Measurements from ENCODE around the gene P4HA2. TPM values are rescaled to one million over a fixed set of nuclear protein-coding genes. Genes with fewer than 3 reads are reported as not detected.

Gene P4HA2
- total RNA-seq, 2 experiments from 2014 or later, result 17.3 to 18.6 TPM

- Mint-ChIP-seq H3K27me3 (peaks cover 27% of the 10 kb centered on the region), H3K27ac (no peak overlapping the region), H3K4me3 (peak overlapping the region; percentile 60), H3K36me3 (ENCODE audit: low read depth) (no peaks in the 10 kb centered on the region), H3K9me3 (no peaks in the 10 kb centered on the region), H3K4me1 (ENCODE audit: low read depth) (peaks cover 10% of the 10 kb centered on the region)
- DNase-seq (no peak), ATAC-seq (no peak)
- intact Hi-C loops (cut with micrococcal nuclease), result no loop called here
- no peak for TF ChIP-seq CTCF (IDR thresholded peaks at IDR 0.05)
- ChIA-PET CTCF (interaction anchor here (1.0 to 8.8 kb wide), 5 partner anchors 11 to 166 kb away, joined by 3 to 65 read pairs (median 4); no protein-coding TSS in a partner anchor), POLR2A (no interaction called here)
Measured at GRCh38 chr5:132228241-132229035, 785 bp upstream of the P4HA2 start.

- intact Hi-C loops (cut with micrococcal nuclease), result no loop called here
- ChIA-PET POLR2A (no interaction called here), CTCF (interaction anchor here (0.9 to 8.8 kb wide), 4 partner anchors 12 to 434 kb away, joined by 3 to 65 read pairs (median 6); no protein-coding TSS in a partner anchor)
- no peaks in the 10 kb centered on the region for H3K9me3 Mint-ChIP-seq
- TF ChIP-seq CTCF (IDR thresholded peaks at IDR 0.05), result no peak
- DNase-seq (no peak), ATAC-seq (no peak)
- H3K27ac Mint-ChIP-seq, result no peak overlapping the region
- H3K36me3 Mint-ChIP-seq (ENCODE audit: low read depth), result no peaks in the 10 kb centered on the region
- H3K4me3 Mint-ChIP-seq, result peak overlapping the region; percentile 60
- peaks cover 27% of the 10 kb centered on the region for H3K27me3 Mint-ChIP-seq
- H3K4me1 Mint-ChIP-seq (ENCODE audit: low read depth), result peaks cover 10% of the 10 kb centered on the region
Measured at GRCh38 chr5:132227235-132227484, 493 bp downstream of the P4HA2 start.

- Mint-ChIP-seq H3K36me3 (ENCODE audit: low read depth) (no peaks in the 10 kb centered on the region), H3K4me3 (peak overlapping the region; percentile 60), H3K27me3 (peaks cover 27% of the 10 kb centered on the region), H3K9me3 (no peaks in the 10 kb centered on the region), H3K27ac (no peak overlapping the region), H3K4me1 (ENCODE audit: low read depth) (peaks cover 10% of the 10 kb centered on the region)
- ChIA-PET CTCF (interaction anchor here (0.9 to 8.8 kb wide), 3 partner anchors 12 to 434 kb away, joined by 3 to 65 read pairs (median 3); no protein-coding TSS in a partner anchor), POLR2A (no interaction called here)
- intact Hi-C loops (cut with micrococcal nuclease), result no loop called here
- no peak for TF ChIP-seq CTCF (IDR thresholded peaks at IDR 0.05)
- DNase-seq, result no peak
- ATAC-seq, result no peak
Measured at GRCh38 chr5:132226516-132227234, 978 bp downstream of the P4HA2 start.

GRCh38 chr5:132225165-132226032 is 2.3 kb downstream of the P4HA2 start:
- peak; percentile 53 for DNase-seq
- Mint-ChIP-seq H3K36me3 (ENCODE audit: low read depth) (no peaks in the 10 kb centered on the region), H3K9me3 (no peaks in the 10 kb centered on the region), H3K27ac (no peak overlapping the region), H3K27me3 (peaks cover 22% of the 10 kb centered on the region), H3K4me3 (peak overlapping the region; percentile 11), H3K4me1 (ENCODE audit: low read depth) (peaks cover 10% of the 10 kb centered on the region)
- no peak for TF ChIP-seq CTCF (IDR thresholded peaks at IDR 0.05)
- ChIA-PET CTCF (interaction anchor here (1.0 to 8.8 kb wide), 2 partner anchors 14 to 161 kb away, joined by 3 to 65 read pairs; no protein-coding TSS in a partner anchor), POLR2A (interaction anchor here (0.5 to 1.0 kb wide), 2 partner anchors 36 to 145 kb away, joined by 3 to 4 read pairs; no protein-coding TSS in a partner anchor)
- ATAC-seq, result peak; percentile 49
- intact Hi-C loops (cut with micrococcal nuclease), result no loop called here
